Adrenal gland (tissue), 12 donors: ENCODE measurements around the gene SPACA4. TPM values are rescaled to one million over a fixed set of nuclear protein-coding genes. Genes with fewer than 3 reads are reported as not detected.
"Not testable (repeated sequence)": the region's sequence is repeated elsewhere in the genome, so short reads cannot be mapped to it uniquely, and the experiment has no call there.

Source experiments
- DNase-seq, 7 donors: peaks; one replicate each; pipeline ENCODE4 v3.0.0-alpha.2; 2019 to 2020
- H3K27ac ChIP-seq, 5 donors: fragments of 200-600 bp; sonication (generic) in 4 of 5; 1 replicate in 3 of 5; 2 replicates in 2 of 5; pipeline versions ENCODE4 v1.5.1 to v1.8.0; 2016 to 2020; ENCODE audit warnings: mild to moderate bottlenecking in 1 of 5
- H3K27me3 ChIP-seq: fragments of 200-600 bp; 2 replicates; pipeline ENCODE4 v1.8.0; 2021
- H3K36me3 ChIP-seq, 2 donors: fragments of 200-600 bp; replicated peaks in 1 of 2; 1 replicate in 1 of 2; 2 replicates in 1 of 2; pipeline versions ENCODE4 v1.5.1 to v1.8.0; 2018 to 2022
- H3K4me1 ChIP-seq, 2 donors: fragments of 200-600 bp; replicated peaks in 1 of 2; 1 replicate in 1 of 2; 2 replicates in 1 of 2; pipeline versions ENCODE4 v1.5.1 to v1.8.0; 2018 to 2021
- H3K4me3 ChIP-seq, 4 donors: fragments of 200-600 bp; sonication (generic) in 3 of 4; one replicate each; pipeline ENCODE4 v1.5.1; 2016 to 2018
- H3K9me3 ChIP-seq, 3 donors: fragments of 200-600 bp; sonication (generic) in 1 of 3; replicated peaks in 1 of 3; 1 replicate in 2 of 3; 2 replicates in 1 of 3; pipeline versions ENCODE4 v1.5.1 to v1.8.0; 2016 to 2021
- POLR2A ChIP-seq, 2 donors: fragments of 450-650 bp; IDR thresholded peaks; one replicate each; pipeline ENCODE4 v1.6.1; 2017; ENCODE audit warnings: antibody characterized with exemption in 2 of 2, mild to moderate bottlenecking in 2 of 2, moderate library complexity in 1 of 2
- WGBS, 4 donors: extraction: QIAGEN DNeasy Blood & Tissue Kit in 2 of 4; methylation state at CpG; one replicate each; pipeline versions ENCODE4 v1.1.5 to v1.1.7; 2013 to 2017; 5-methylcytosine and 5-hydroxymethylcytosine counted together
- intact Hi-C, 2 donors: fragments of 100-400 bp; cut with DNase I; formaldehyde crosslinking; loops; one replicate each; pipeline versions ENCODE4 v1.14.1 to v1.15.0; 2022 to 2023
- polyA plus RNA-seq, 3 donors: library from polyadenylated mRNA; stranded (reverse); fragments of 200-250 nt in 2 of 3; fragments of 350-450 nt in 1 of 3; fragmentation: Illumina TruSeq in 1 of 3; extraction: RNeasy Lipid Tissue Mini Kit (QIAGEN cat#74804) in 1 of 3; gene quantifications; one replicate each; pipeline ENCODE4 v1.2.3, GENCODE V29; 2013 to 2014
- total RNA-seq, 9 donors: library from RNA; depleted of rRNA in 4 of 9; stranded (reverse); fragments of >200 nt in 4 of 9; fragments of 120-200 nt in 1 of 9; fragmentation: NEBNext Ultra II Directional in 1 of 9; extraction: Animal tissue kit (Norgen Biotek cat#: 25700) in 1 of 9; gene quantifications; one replicate each; pipeline versions ENCODE4 v1.1.0 to v1.2.4, GENCODE V29; 2013 to 2023
- TF ChIP-seq, protein P1 (sequence below), 6 experiments: fragments of 450-650 bp in 4 of 6; fragments of 200-600 bp in 2 of 6; sonication (generic) in 1 of 6; IDR thresholded peaks; 1 replicate in 5 of 6; 2 replicates in 1 of 6; pipeline versions ENCODE4 v1.5.1 to v1.8.0; 2016 to 2021; ENCODE audit warnings: antibody characterized with exemption in 6 of 6, mild to moderate bottlenecking in 2 of 6, moderate library complexity in 1 of 6
- donor health status: healthy with polysubstance abuse.
- donor health status: Bipolar disorder and iron deficiency.
- donor health status: DM: yes; HTN: yes; CAD: no.
- donor health status: DM: no; HTN: no; CAD: no.
- donor health status: DM: no; HTN: no; CAD: no.
- donor health status: DM: yes; HTN: yes; CAD: no.

SPACA4 gene
- total and polyA plus RNA-seq, 12 donors = not detected

DNA sequence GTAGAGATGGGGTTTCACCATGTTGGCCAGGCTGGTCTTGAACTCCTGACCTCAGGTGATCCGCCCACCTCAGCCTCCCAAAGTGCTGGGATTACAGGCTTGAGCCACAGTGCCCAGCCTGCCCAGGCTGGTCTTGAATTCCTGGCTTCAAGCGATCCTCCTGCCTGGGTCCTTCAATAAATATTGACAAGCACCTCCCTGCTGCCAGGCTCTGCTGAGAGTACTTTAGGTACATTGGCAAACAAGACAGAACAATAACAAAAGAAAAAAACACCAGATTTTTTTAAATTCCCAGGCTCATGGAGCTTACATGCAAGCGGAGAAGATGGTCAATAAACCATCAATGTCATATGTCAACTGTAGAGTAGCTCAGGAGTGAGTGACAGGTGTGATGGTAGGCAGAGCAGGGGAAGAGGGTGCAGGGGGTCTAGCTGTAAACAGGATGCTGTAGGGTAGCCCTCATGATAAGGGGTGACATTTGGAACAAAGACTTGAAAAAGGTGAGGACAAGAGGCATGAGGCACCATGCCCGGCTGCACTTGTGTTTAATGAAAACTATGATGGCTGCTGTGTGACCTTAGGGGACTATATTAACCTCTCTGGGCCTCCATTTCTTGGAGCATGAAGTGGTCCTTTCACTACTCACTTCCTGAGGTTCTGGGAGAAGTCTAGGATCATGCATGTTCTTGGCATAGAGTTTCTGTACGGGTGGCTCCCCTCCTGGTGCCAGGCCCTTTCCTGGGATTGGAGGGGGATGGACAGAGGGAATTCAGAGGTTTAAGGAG, 35.0 kb upstream of the SPACA4 start:
- no peak for TF ChIP-seq POLR2A (IDR thresholded peaks at IDR 0.05)
- TF ChIP-seq, protein P1, sequence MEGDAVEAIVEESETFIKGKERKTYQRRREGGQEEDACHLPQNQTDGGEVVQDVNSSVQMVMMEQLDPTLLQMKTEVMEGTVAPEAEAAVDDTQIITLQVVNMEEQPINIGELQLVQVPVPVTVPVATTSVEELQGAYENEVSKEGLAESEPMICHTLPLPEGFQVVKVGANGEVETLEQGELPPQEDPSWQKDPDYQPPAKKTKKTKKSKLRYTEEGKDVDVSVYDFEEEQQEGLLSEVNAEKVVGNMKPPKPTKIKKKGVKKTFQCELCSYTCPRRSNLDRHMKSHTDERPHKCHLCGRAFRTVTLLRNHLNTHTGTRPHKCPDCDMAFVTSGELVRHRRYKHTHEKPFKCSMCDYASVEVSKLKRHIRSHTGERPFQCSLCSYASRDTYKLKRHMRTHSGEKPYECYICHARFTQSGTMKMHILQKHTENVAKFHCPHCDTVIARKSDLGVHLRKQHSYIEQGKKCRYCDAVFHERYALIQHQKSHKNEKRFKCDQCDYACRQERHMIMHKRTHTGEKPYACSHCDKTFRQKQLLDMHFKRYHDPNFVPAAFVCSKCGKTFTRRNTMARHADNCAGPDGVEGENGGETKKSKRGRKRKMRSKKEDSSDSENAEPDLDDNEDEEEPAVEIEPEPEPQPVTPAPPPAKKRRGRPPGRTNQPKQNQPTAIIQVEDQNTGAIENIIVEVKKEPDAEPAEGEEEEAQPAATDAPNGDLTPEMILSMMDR (IDR thresholded peaks at IDR 0.05) = no peak
- intact Hi-C loops = no loop called here
- Histone ChIP-seq H3K4me3 (no peak overlapping the region), H3K27ac (no peak overlapping the region), H3K36me3 (no peaks in the 10 kb centered on the region), H3K9me3 (no peaks in the 10 kb centered on the region), H3K27me3 (no peaks in the 10 kb centered on the region), H3K4me1 (peaks cover 0 to 10% of the 10 kb centered on the region in 2 donors)
- 68 to 82% (median 72%) methylated on average over 4 to 5 of the region's 5 CpGs for WGBS, 4 donors
- DNase-seq = no peak

DNA sequence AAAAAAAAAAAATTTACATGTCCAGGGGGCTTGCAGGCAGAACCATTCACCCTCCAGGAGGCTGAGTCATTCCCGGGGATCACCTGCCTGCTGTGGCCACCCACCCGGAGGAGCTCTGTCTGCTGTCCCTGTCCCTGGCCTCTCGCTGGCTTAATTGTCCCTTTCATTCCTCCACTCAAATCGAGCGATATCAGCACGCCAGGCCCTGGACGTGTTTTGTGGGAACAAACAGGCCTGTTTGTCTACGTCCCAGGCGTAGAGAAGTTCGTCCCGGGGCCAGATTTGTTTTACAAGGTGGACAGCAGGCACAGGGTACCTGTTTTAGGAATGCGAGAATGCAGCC, 33.4 kb upstream of the SPACA4 start:
- Histone ChIP-seq H3K27me3 (no peaks in the 10 kb centered on the region), H3K27ac (no peak overlapping the region), H3K4me3 (no peak overlapping the region), H3K36me3 (no peaks in the 10 kb centered on the region), H3K4me1 (peaks cover 0 to 5% of the 10 kb centered on the region in 2 donors), H3K9me3 (no peaks in the 10 kb centered on the region)
- TF ChIP-seq POLR2A (IDR thresholded peaks at IDR 0.05) = no peak
- TF ChIP-seq, protein P1 (IDR thresholded peaks at IDR 0.05) = no peak
- 70 to 87% (median 71%) methylated on average over 10 to 12 of the region's 12 CpGs for WGBS, 4 donors
- intact Hi-C loops = no loop called here
- DNase-seq = no peak

DNA sequence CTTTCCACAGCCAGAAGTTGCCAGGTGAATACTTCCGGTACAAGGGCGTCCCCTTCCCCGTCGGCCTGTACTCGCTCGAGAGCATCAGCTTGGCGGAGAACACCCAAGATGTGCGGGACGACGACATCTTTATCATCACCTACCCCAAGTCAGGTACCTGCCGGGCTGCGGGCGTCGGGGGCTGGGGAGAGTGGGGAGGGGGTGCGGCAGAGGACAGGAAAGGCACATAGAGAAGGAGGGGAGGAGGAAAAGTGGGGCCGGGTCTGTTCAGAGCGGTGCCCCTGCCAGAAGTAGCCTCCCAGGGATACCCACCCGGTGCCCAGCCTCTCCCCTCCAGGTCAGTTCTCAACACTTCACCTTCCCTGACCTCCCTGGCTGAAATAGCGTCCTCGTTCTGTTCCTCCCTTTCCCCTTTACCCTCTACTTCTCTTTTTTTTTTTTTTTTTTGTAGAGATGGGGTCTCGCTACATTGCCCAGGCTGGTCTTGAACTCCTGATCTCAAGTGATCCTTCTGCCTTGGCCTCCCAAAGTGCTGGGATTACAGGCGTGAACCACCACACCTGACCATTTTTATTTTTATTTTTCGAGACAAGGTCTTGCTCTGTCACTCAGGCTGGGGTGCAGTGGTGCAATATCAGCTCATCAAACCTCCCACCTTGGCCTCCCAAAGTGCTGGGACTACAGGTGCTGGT, 30.5 kb upstream of the SPACA4 start:
- TF ChIP-seq POLR2A (IDR thresholded peaks at IDR 0.05) = no peak
- TF ChIP-seq, protein P1 (IDR thresholded peaks at IDR 0.05) = no peak
- intact Hi-C loops = no loop called here
- H3K9me3 ChIP-seq = no peaks in the 10 kb centered on the region
- WGBS, 4 donors = 64 to 82% (median 76%) methylated on average over 22 to 23 of the region's 23 CpGs
- H3K4me1 ChIP-seq = no peaks in the 10 kb centered on the region
- no peak overlapping the region for H3K4me3 ChIP-seq
- no peaks in the 10 kb centered on the region for H3K36me3 ChIP-seq
- no peak for DNase-seq
- H3K27ac ChIP-seq = no peak overlapping the region
- H3K27me3 ChIP-seq = no peaks in the 10 kb centered on the region

DNA sequence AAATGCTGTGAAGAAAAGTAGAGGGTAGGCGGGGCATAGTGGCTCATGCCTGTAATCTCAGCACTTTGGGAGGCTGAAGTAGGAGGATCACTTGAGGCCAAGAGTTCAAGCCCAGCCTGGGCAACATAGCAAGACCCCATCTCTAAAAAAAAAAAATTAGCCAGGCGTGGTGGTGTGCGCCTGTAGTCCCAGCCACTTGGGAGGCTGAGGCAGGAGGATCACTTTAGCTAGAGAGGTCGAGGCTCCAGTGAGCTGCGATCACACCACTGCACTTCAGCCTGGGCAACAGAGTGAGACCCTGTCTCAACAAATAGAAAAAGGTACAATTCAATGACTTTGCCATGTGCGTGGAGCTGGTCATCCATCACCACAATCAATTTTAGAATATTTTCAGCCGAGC, 28.6 kb upstream of the SPACA4 start:
- 80 to 97% (median 89%) methylated on average over 2 to 7 of the region's 7 CpGs for WGBS, 4 donors

More for the DNA sequence above, 28.6 kb upstream of the SPACA4 start:
- H3K36me3 ChIP-seq, DNase-seq, H3K4me1 ChIP-seq, H3K9me3 ChIP-seq, H3K27me3 ChIP-seq, H3K27ac ChIP-seq, intact Hi-C loops, H3K4me3 ChIP-seq: not testable (repeated sequence)
